SHP77 treated with DMSO at 0.1 percent for 48 hours (cell line): Measurements from ENCODE around the gene UMAD1.
"Not testable (repeated sequence)": the region's sequence is repeated elsewhere in the genome, so short reads cannot be mapped to it uniquely, and the experiment has no call there.

Source experiments
- DNase-seq: peaks from one replicate; lab custom pipeline; 2025; lab: John Stamatoyannopoulos, UW

Gene UMAD1

GRCh38 chr7:7798510-7798909, 158.0 kb downstream of the UMAD1 start:
- peak; percentile 49 for DNase-seq

- DNase-seq, result peak; percentile 50
These were observed 158.6 kb downstream of the UMAD1 start for GRCh38 chr7:7799138-7799537.

GRCh38 chr7:7802531-7802930, 162.0 kb downstream of the UMAD1 start:
- DNase-seq, result no peak

- no peak for DNase-seq
These were observed 163.2 kb downstream of the UMAD1 start for GRCh38 chr7:7803715-7804178.

- not testable (repeated sequence) for DNase-seq
These were observed 164.3 kb downstream of the UMAD1 start for GRCh38 chr7:7804822-7805221.

GRCh38 chr7:7805511-7806153, 165.1 kb downstream of the UMAD1 start:
- no peak for DNase-seq

GRCh38 chr7:7808156-7808555, 167.6 kb downstream of the UMAD1 start:
- no peak for DNase-seq

- no peak for DNase-seq
These were observed 168.1 kb downstream of the UMAD1 start for GRCh38 chr7:7808626-7809025.

GRCh38 chr7:7810380-7810779, 169.8 kb downstream of the UMAD1 start:
- no peak for DNase-seq

GRCh38 chr7:7810826-7811225, 170.3 kb downstream of the UMAD1 start:
- no peak for DNase-seq

- no peak for DNase-seq
These were observed 171.6 kb downstream of the UMAD1 start for GRCh38 chr7:7812112-7812511.

- DNase-seq, result no peak
These were observed 174.8 kb downstream of the UMAD1 start for GRCh38 chr7:7815395-7815794.

- DNase-seq, result no peak
These were observed 175.5 kb downstream of the UMAD1 start for GRCh38 chr7:7816084-7816483.

- DNase-seq, result no peak
These were observed 176.4 kb downstream of the UMAD1 start for GRCh38 chr7:7816816-7817536.

- DNase-seq, result no peak
These were observed 177.2 kb downstream of the UMAD1 start for GRCh38 chr7:7817748-7818147.

- DNase-seq, result not testable (repeated sequence)
These were observed 177.6 kb downstream of the UMAD1 start for GRCh38 chr7:7818179-7818578.

- DNase-seq, result no peak
These were observed 179.1 kb downstream of the UMAD1 start for GRCh38 chr7:7819442-7820247.

- no peak for DNase-seq
These were observed 179.9 kb downstream of the UMAD1 start for GRCh38 chr7:7820409-7820808.

GRCh38 chr7:7820939-7821338, 180.4 kb downstream of the UMAD1 start:
- DNase-seq, result no peak

- no peak for DNase-seq
These were observed 181.0 kb downstream of the UMAD1 start for GRCh38 chr7:7821517-7821916.

- DNase-seq, result not testable (repeated sequence)
These were observed 184.7 kb downstream of the UMAD1 start for GRCh38 chr7:7825294-7825693.

GRCh38 chr7:7829667-7830066, 189.1 kb downstream of the UMAD1 start:
- DNase-seq, result no peak
